ENCODE results near the gene ADRB2.
"Not testable (repeated sequence)": the region's sequence is repeated elsewhere in the genome, so short reads cannot be mapped to it uniquely, and the experiment has no call there.

Gene ADRB2

DNA sequence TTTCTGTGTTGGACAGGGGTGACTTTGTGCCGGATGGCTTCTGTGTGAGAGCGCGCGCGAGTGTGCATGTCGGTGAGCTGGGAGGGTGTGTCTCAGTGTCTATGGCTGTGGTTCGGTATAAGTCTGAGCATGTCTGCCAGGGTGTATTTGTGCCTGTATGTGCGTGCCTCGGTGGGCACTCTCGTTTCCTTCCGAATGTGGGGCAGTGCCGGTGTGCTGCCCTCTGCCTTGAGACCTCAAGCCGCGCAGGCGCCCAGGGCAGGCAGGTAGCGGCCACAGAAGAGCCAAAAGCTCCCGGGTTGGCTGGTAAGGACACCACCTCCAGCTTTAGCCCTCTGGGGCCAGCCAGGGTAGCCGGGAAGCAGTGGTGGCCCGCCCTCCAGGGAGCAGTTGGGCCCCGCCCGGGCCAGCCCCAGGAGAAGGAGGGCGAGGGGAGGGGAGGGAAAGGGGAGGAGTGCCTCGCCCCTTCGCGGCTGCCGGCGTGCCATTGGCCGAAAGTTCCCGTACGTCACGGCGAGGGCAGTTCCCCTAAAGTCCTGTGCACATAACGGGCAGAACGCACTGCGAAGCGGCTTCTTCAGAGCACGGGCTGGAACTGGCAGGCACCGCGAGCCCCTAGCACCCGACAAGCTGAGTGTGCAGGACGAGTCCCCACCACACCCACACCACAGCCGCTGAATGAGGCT, at the start of gene ADRB2:
ADRB2 (plus strand) TSS at position 559 of the 686 bp plus-strand sequence. CDS start 221 bp downstream, outside the sequence.
- peak; percentile 89 for DNase-seq

DNA sequence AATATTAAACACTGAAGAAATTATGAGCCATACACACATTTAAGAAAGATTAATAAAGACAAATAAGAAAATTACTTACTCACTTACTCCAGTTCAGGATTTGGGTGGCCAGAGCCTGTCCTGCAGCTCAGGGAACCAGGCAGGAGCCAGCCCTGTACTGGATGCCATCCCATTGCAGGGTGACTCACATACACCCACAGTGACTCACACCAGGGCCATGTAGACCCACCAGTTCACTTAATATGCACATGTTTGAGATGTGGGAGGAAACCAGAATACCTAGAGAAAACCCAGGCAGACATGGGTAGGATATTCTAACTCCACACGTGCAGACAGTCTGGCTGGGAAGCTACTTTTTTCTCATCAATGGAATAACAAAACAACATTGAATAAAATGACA, 49.6 kb upstream of the ADRB2 start:
- peak; percentile 76 for DNase-seq

DNA sequence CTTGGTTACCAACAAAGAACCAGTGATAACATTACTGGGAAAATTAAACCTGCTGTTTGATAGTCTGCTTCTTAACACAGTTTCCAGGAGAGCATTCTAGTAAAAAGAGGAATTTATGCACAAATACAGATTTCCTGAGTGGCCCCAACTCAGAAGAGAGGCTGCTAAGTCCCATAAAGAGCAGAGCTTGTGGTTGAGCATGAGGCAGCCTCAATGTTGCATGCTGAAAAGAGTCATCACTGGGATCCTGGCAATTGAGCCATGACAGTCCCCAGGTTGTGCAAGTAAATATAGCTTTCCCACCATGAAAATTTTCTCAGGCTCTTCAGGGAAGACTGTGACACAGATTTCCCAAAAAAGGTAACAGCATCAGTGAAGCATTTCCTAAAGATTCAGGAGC, 47.5 kb upstream of the ADRB2 start:
- no peak for DNase-seq

DNA sequence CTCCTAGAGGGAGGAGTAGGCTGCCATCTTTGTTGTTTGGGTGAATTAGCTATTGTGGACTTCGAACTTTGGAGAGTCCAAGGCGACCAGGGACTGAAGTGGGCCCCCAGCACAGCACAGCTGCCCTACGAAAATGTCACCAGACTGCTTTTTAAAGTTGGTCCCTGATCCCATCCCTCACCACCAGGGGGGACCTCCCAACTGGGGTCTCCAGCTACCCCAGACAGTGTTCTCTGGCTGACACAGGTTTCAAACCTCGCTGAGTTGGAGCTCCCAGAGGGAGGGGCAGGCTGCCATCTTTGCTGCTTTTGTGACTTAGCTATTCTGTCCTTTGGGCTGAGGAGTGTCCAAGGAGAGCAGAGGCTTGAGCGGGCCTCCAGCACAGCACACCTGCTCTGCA, 45.7 kb upstream of the ADRB2 start:
- no peak for DNase-seq

DNA sequence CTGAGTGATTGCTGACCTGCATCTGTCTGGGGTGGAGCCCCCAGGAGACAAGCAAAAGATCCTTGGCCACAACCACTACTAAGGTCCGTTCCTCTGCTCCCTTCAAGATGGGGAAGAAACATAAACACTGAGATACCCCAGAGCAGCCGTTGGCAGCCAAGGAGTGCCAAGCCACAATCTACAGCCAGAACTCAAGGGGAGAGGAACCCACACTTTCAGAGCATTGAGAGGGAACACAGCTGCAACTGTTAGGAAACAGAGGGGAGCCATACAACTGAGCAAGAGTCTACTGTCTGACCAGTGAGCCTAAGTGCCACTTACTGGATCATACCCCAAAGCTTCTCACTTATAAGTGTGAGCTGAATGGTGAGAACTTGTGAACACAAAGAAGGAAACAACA, 44.6 kb upstream of the ADRB2 start:
- no peak for DNase-seq

- no peak for DNase-seq
Measured at GRCh38 chr5:148785223-148785622, 41.2 kb upstream of the ADRB2 start.

DNA sequence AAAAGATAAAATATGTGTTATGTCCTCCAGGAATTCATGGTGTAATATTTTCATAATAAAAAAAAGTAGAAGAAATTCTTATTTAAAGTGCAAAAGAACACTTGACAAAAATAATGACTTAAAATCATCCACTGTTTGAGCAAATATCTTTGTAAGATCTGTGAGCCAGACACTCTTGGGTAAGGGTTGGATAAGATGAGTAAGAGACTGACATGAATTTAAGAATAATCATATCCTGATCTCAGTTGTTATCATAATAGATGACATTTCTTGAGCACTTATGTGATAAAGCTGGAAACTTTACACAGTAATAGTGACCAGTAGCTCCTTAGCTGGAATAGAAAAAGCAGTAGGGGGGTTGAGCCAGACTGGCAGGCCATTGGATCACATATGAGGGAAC, 40.0 kb upstream of the ADRB2 start:
- no peak for DNase-seq

DNA sequence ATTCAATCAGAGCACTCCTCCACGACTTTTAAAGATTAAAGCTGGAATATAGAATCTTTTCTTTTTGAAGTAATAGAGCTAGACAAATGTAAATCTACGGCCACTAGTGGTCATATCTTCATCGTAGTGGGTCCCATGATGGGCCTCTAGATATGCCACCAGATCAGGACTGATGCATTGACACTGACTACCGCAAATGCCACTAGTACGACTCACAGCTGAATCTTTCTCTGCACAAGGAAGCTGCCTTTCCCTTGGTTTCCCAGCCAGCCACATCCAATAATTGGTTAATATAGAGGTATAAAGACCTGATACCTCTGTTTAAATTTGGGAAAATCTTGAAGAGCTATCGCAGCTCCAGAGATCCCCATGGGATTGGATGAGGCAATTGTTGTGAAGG, 37.8 kb upstream of the ADRB2 start:
- DNase-seq: peak; percentile 60

GRCh38 chr5:148790545-148791333, 35.7 kb upstream of the ADRB2 start:
- no peak for DNase-seq

DNA sequence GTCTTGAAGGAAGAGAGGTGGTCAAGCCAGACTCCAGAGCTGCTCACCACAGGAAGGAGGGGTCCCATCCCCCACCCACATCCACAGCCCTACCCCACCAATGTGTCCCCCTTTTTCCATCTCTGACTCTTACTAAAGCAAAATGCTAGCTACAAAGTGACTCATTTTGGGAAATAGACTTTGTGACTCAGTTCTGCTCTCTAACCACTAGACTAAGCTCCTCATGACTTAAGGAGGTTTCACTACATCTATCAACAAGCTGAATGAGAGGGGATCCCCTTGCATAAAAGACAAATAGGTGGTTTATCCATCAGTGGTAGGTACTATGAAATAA, 35.1 kb upstream of the ADRB2 start:
- DNase-seq: peak; percentile 65

GRCh38 chr5:148791696-148792095, 34.7 kb upstream of the ADRB2 start:
- DNase-seq: no peak

DNA sequence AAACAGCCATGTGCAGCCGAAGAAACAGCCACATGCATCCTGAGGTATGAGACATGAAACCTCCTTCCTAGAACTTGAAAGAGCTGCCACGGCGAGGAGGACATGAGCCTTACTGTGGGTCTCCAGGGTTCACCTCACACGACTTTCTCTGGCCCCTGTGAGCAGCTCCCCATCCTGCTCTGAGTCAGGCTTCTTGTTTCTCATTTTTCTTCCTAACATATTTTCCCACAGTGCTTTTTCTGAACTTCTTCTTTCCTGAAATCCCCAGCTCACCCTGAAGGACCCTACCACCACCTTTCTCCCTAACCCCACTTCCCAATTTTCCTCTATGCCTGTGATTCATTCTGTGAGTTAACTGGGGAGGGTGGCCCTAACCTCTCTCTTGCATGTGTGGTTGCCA, 33.7 kb upstream of the ADRB2 start:
- DNase-seq: no peak

- no peak for DNase-seq
Measured at GRCh38 chr5:148793261-148793660, 33.1 kb upstream of the ADRB2 start.

- peak; percentile 57 for DNase-seq
Measured at GRCh38 chr5:148794275-148794674, 32.1 kb upstream of the ADRB2 start.

GRCh38 chr5:148794729-148795561, 31.5 kb upstream of the ADRB2 start:
- peak; percentile 76 for DNase-seq

DNA sequence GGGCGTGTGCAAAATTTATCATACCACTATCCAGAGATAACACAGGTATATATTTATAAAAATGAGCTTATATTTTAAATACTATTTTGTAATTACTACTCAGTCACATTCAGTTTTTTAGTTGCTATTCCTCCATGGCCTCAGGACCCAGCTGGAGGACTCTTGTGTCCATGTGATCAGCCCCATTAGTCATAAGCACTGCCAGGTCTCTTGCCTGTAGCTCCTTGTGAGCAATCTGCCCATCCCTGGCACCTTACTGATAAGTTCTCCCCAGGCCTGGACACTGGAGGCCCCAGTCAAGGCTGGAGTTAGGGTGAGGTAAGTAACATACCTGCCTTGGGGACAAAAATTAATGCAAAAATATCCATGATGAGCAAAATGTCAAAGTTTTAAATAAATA, 29.5 kb upstream of the ADRB2 start:
- no peak for DNase-seq

- DNase-seq: no peak
Measured at GRCh38 chr5:148798786-148799185, 27.6 kb upstream of the ADRB2 start.

DNA sequence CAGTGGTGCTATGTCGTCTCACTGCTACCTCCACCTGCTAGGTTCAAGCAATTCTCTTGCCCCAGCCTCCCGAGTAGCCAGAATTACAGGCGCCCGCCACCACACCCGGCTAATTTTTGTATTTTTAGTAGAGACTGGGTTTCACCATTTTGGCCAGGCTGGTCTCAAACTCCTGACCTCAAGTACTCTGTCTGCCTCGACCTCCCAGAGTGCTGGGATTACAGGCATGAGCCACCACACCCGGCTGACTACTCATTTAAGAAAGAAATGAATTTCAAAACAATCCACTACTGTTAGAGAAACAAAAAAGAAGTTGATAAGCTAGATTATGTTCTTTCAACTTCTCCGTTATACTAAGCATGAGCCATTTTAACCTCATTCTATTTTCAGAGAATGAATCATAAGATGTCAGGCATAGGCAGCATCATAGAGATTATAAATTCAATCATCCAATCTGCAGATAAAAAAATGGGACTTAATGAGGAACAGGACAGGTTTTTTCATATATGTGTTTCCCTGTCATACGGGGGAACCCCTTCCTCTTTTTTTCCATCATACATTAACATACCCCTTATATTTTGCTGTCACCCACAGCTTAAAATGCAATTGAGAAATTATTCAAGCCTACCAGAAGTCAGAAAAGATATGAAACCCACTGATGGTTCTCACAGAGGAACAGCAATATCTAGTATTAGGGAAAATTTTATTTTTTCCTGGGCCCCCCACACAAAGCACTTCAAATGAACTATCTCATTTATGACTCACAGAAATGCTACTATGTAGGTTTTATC, 26.5 kb upstream of the ADRB2 start:
- no peak for DNase-seq

DNA sequence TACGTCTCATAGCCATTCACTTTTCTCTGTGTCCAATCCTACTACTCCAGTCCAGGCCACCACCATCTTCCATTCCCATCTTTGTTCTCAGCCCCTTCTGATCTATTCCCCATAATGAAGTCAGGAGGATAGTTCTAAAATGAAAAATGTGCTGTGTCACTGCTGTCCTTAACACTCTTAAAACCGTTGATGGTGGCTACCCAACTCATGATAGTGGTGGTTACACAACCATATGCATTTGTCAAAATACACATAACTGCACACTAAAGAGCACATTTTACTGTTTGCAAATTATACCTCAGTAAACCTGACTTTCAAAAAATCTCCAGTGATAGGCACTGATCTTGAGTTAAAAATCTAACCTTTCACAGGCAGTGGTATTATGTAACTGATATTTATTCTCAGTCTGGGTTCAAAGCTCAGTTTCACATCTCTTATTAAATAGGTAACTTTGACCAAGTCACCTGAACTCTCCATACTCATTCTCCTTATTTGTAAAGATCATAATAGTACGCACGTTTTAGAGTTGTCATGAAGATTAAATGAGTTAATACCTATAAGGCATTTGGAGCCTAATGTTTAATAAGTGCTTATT, 24.6 kb upstream of the ADRB2 start:
- no peak for DNase-seq

DNA sequence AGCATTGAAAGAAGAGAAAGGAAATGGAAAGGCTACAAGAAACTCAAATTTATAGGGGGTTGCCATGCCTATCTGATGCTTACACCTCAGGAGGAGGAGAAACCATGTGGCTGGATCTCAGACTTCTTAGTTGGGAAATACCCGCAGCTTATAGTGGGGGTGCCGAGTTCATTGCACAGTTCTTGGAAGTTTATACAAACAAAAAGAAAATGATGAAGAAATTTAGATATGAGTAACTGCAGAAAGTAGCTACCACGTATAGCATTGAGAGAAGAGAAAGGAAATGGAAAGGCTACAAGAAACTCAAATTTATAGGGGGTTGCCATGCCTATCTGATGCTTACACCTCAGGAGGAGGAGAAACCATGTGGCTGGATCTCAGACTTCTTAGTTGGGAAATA, 23.0 kb upstream of the ADRB2 start:
- DNase-seq: not testable (repeated sequence)

GRCh38 chr5:148804393-148804792, 22.0 kb upstream of the ADRB2 start:
- no peak for DNase-seq
